Body of pancreas (tissue), 4 donors: ENCODE measurements around the gene TUBA1C. TPM values are rescaled to one million over a fixed set of nuclear protein-coding genes. Genes with fewer than 3 reads are reported as not detected.

Experiments used
- ATAC-seq: fragments of 150-250 bp; one replicate; pipeline ENCODE4 v1.9.1; 2016
- DNase-seq, 4 donors: peaks; one replicate each; pipeline ENCODE4 v3.0.0-alpha.2; 2019
- H3K27ac ChIP-seq, 4 donors: fragments of 200-600 bp; sonication (generic); 1 replicate in 3 of 4; 2 replicates in 1 of 4; pipeline versions ENCODE4 v1.5.1 to v1.6.1; 2016 to 2019; ENCODE audit warnings: mild to moderate bottlenecking in 1 of 4, mixed read lengths in 1 of 4, moderate library complexity in 1 of 4
- H3K27me3 ChIP-seq, 2 donors: fragments of 200-600 bp; sonication (generic); one replicate each; pipeline ENCODE4 v1.6.0; 2016; ENCODE audit warnings: mild to moderate bottlenecking in 1 of 2
- H3K36me3 ChIP-seq, 2 donors: fragments of 200-600 bp; sonication (generic); replicated peaks in 1 of 2; 2 replicates each; pipeline ENCODE4 v1.5.1; 2016; ENCODE audit warnings: low read depth in 2 of 2; ENCODE audit not compliant: insufficient read depth in 1 of 2
- H3K4me1 ChIP-seq: fragments of 200-600 bp; sonication (generic); one replicate; pipeline ENCODE4 v1.6.0; 2016
- H3K4me3 ChIP-seq, 2 donors: fragments of 200-600 bp; sonication (generic); 1 replicate in 1 of 2; 2 replicates in 1 of 2; pipeline ENCODE4 v1.5.1; 2016 to 2019
- H3K9me3 ChIP-seq, 3 donors: fragments of 200-600 bp; sonication (generic); 1 replicate in 2 of 3; 2 replicates in 1 of 3; pipeline ENCODE4 v1.5.1; 2016
- CTCF ChIP-seq, 7 experiments: fragments of 450-650 bp in 4 of 7; fragments of 200-600 bp in 3 of 7; sonication (generic) in 3 of 7; IDR thresholded peaks; one replicate each; pipeline ENCODE4 v1.5.1; 2016 to 2019; ENCODE audit warnings: antibody characterized with exemption in 7 of 7
- POLR2A ChIP-seq, 3 donors: fragments of 450-650 bp; IDR thresholded peaks; one replicate each; pipeline ENCODE4 v1.6.1; 2016; ENCODE audit warnings: antibody characterized with exemption in 3 of 3, mild to moderate bottlenecking in 2 of 3
- WGBS, 2 donors: methylation state at CpG; one replicate each; pipeline ENCODE4 v1.1.5; 2017; 5-methylcytosine and 5-hydroxymethylcytosine counted together
- intact Hi-C: fragments of 100-400 bp; cut with DNase I; formaldehyde crosslinking; loops from one replicate; pipeline ENCODE4 v1.15.1; 2023
- total RNA-seq, 2 donors: library from RNA; depleted of rRNA; stranded (reverse); fragments of >200 nt; gene quantifications; one replicate each; pipeline ENCODE4 v1.1.0, GENCODE V29; 2016

Gene TUBA1C
- total RNA-seq, 2 donors from 2014 or later = 32.6 to 39.2 TPM

GRCh38 chr12:49272790-49273725, 8.2 kb downstream of the TUBA1C start:
- no peak for ATAC-seq
- WGBS, 2 donors = 92 to 96% methylated on average over 9 to 16 of the region's 16 CpGs
- no peak overlapping the region for H3K27ac ChIP-seq
- H3K27me3 ChIP-seq = no peaks in the 10 kb centered on the region
- no peaks in the 10 kb centered on the region for H3K9me3 ChIP-seq
- DNase-seq = no peak
- intact Hi-C loops = no loop called here
- TF ChIP-seq POLR2A (IDR thresholded peaks at IDR 0.05) = no peak
- H3K4me1 ChIP-seq = peaks cover under 1% of the 10 kb centered on the region
- peaks cover 4 to 18% of the 10 kb centered on the region in 2 donors for H3K36me3 ChIP-seq
- no peak overlapping the region for H3K4me3 ChIP-seq

DNA sequence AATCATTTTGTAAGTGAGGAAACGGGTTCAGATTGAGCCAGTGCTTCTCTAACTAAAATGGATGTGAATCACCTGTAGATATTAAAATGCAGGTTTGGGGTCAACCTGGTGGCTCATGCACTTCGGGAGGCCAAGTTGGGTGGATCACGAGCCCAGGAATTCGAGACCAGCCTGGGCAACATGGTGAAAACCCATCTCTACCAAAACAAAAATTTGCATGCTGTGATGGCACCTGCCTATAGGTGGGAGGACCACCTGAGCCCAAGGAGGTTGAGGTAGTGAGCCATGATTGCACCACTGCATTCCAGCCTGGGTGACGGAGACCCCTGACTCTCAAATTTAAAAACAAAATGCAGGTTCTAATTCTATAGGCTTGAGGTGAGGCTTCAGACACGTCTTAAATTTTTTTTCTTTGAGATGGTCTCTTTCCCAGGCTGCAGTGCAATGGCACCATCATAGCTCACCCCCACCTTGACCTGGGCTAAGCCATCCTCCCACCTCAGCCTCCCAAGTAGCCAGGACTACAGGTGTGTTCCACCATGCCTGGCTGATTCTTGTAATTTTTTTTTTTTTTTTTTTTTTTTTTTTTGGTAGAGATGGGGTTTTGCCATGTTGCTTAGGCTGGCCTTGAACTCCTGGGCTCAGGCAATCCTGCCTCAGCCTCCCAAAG, 9.0 kb downstream of the TUBA1C start:
- 94 to 98% methylated on average over 6 of the region's 6 CpGs for WGBS, 2 donors
- Histone ChIP-seq H3K4me3 (no peak overlapping the region), H3K4me1 (peaks cover 1% of the 10 kb centered on the region), H3K27ac (no peak overlapping the region), H3K27me3 (no peaks in the 10 kb centered on the region), H3K36me3 (peaks cover 4 to 18% of the 10 kb centered on the region in 2 donors), H3K9me3 (no peaks in the 10 kb centered on the region)
- DNase-seq = no peak
- no peak for ATAC-seq
- no peak for TF ChIP-seq POLR2A (IDR thresholded peaks at IDR 0.05)
- no peak for TF ChIP-seq CTCF (IDR thresholded peaks at IDR 0.05)
- intact Hi-C loops = no loop called here

DNA sequence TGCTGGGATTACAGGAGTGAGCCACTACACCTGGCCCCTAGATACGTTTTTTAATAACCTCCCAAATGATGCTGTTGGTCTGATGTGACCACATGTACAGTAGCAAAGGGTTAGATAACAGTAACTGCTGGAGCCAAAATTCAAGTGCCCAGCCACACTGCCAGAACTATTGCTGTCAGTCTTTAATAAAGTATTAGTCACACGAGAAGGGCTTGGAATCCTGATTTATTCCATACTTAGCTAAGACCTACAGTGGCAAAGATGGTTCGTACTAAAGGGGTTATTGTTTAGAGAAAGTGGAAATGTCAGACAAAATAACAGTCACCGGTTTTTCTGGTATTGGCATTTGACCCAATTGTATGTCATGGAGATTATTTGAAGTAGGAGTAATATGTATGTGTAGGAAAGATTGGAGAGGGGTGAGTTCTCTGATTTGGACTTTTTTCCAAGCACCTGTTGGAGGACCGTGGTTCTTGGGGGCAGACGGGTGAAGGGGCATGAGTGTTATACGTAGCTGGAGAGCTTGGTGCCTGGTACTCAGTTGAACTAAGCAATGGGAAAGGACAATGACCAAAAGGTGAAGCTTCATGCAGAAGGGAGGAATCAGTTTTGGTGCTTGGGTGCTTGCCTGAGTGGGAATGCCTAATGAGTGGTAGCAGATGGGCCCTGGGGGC, 9.7 kb downstream of the TUBA1C start:
- Histone ChIP-seq H3K4me3 (no peak overlapping the region), H3K36me3 (peaks cover 4 to 18% of the 10 kb centered on the region in 2 donors)
- no peak for DNase-seq

DNA sequence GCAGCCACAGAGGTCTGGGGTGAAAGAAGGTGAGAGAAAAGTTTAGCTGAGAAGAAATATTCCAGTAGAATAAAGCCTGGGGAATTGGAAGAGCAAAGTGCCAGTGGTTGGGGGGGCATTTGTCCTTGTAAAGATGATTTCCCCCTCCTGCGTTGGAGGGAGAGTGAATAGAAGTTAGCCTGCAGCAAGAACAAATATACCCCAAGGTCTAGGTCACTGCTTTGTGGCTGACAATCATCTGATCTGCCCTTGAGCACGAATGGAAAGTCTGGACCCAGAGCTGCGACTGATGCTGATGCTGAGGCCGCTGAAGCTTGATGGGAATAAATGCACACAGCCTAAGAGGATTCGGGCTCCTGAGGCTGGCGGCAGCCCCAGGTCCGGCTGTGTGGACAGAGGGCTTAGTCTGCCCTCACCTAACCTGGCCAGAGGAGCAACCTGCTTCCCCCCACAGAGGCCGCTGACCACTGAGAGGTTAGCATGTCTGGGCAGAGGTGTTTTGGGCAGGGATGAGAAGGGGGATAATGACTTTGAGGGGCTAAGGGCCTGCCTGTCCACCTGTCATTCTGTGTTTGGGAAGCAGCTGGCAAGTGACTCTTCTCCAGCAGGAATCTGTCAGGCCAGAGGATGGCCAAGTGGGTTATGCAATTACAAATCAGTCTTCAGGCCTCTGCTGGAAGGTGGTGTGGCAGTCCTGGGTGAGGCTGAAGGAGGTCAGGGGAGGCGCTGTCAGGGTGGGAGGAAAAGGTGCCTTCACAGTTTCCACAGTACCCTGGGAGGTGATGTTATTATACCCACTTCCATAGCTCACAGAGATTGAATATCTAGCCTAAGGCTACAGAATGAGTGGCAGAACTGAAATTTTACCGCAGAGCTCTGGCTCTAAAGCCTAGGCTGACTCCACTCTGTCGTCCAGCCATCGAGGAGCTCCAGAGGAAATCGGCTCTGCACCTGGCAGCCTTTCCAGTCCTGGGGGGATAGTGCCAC, 11.7 kb downstream of the TUBA1C start:
- Histone ChIP-seq H3K9me3 (no peaks in the 10 kb centered on the region), H3K4me3 (no peak overlapping the region), H3K27me3 (no peaks in the 10 kb centered on the region), H3K4me1 (peaks cover 5% of the 10 kb centered on the region), H3K36me3 (peaks cover 0 to 8% of the 10 kb centered on the region in 2 donors), H3K27ac (no peak overlapping the region)
- no peak for DNase-seq
- TF ChIP-seq CTCF (IDR thresholded peaks at IDR 0.05) (no peak), POLR2A (IDR thresholded peaks at IDR 0.05) (no peak)
- ATAC-seq = no peak
- WGBS, 2 donors = 63 to 64% methylated on average over 9 to 12 of the region's 13 CpGs
- intact Hi-C loops = no loop called here

More for the DNA sequence above, 9.7 kb downstream of the TUBA1C start:
- TF ChIP-seq POLR2A (IDR thresholded peaks at IDR 0.05) (no peak), CTCF (IDR thresholded peaks at IDR 0.05) (no peak)
- intact Hi-C loops = no loop called here
- Histone ChIP-seq H3K27me3 (no peaks in the 10 kb centered on the region), H3K9me3 (no peaks in the 10 kb centered on the region), H3K27ac (no peak overlapping the region), H3K4me1 (peaks cover 5% of the 10 kb centered on the region)
- ATAC-seq = no peak
- 77 to 79% methylated on average over 7 of the region's 7 CpGs for WGBS, 2 donors
